T-helper 2 cell (primary cell): Measurements from ENCODE around the gene JAK1.

ENCODE experiments used
- DNase-seq, 5 experiments: peaks; one replicate each; pipeline versions ENCODE4 v3.0.0 to v3.0.0-alpha.2; 2012 to 2022

Gene JAK1

GRCh38 chr1:64979358-64979757 is 13.0 kb upstream of the JAK1 start:
- DNase-seq = no peak

- no peak for DNase-seq
Observed at GRCh38 chr1:64976361-64976760, 10.0 kb upstream of the JAK1 start.

GRCh38 chr1:64975740-64976139 is 9.4 kb upstream of the JAK1 start:
- DNase-seq = no peak

- DNase-seq = no peak
Observed at GRCh38 chr1:64975127-64975526, 8.8 kb upstream of the JAK1 start.

GRCh38 chr1:64974288-64974825 is 8.0 kb upstream of the JAK1 start:
- DNase-seq = no peak

GRCh38 chr1:64973061-64973647 is 6.8 kb upstream of the JAK1 start:
- no peak for DNase-seq

- DNase-seq = no peak
Observed at GRCh38 chr1:64969305-64970046, 3.1 kb upstream of the JAK1 start.

GRCh38 chr1:64967381-64967780 is 1.0 kb upstream of the JAK1 start:
- no peak for DNase-seq

- DNase-seq = peak; percentile 48 to 89 (median 73)
Observed at GRCh38 chr1:64965366-64966157, 787 bp downstream of the JAK1 start.

- no peak for DNase-seq
Observed at GRCh38 chr1:64963466-64963865, 2.9 kb downstream of the JAK1 start.

GRCh38 chr1:64962441-64962840 is 3.9 kb downstream of the JAK1 start:
- DNase-seq = peak in 3 of 5 experiments; percentile 7 to 71 (median 36)

GRCh38 chr1:64961923-64962322 is 4.4 kb downstream of the JAK1 start:
- DNase-seq = no peak

GRCh38 chr1:64960731-64961130 is 5.6 kb downstream of the JAK1 start:
- peak in 1 of 5 experiments; percentile 35 for DNase-seq

GRCh38 chr1:64959986-64960385 is 6.4 kb downstream of the JAK1 start:
- DNase-seq = no peak

GRCh38 chr1:64956733-64957441 is 9.5 kb downstream of the JAK1 start:
- DNase-seq = peak in 2 of 5 experiments; percentile 69 to 78

GRCh38 chr1:64956010-64956640 is 10.2 kb downstream of the JAK1 start:
- no peak for DNase-seq

- no peak for DNase-seq
Observed at GRCh38 chr1:64955097-64956009, 11.0 kb downstream of the JAK1 start.

GRCh38 chr1:64953241-64953640 is 13.1 kb downstream of the JAK1 start:
- no peak for DNase-seq

- DNase-seq = no peak
Observed at GRCh38 chr1:64950284-64950809, 16.0 kb downstream of the JAK1 start.

- peak in 1 of 5 experiments; percentile 28 for DNase-seq
Observed at GRCh38 chr1:64948905-64949833, 17.2 kb downstream of the JAK1 start.
